Chondrocyte (in vitro differentiated cells): ENCODE measurements around the gene HIP1. TPM values are rescaled to one million over a fixed set of nuclear protein-coding genes. Genes with fewer than 3 reads are reported as not detected.

ENCODE experiments used
- DNase-seq: peaks from one replicate; pipeline ENCODE4 v3.0.0; 2021; ENCODE audit warnings: mixed read lengths, low spot score
- H3K27ac Mint-ChIP-seq: one replicate; pipeline ENCODE4 v1.8.0; 2021; ENCODE audit warnings: mild to moderate bottlenecking, moderate library complexity, mixed read lengths; ENCODE audit not compliant: unreplicated experiment
- H3K27me3 Mint-ChIP-seq: 2 replicates; pipeline ENCODE4 v1.8.0; 2021; ENCODE audit warnings: low read depth, mixed read lengths
- H3K36me3 Mint-ChIP-seq: 2 replicates; pipeline ENCODE4 v1.8.0; 2021; ENCODE audit warnings: low read depth, mixed read lengths
- H3K4me1 Mint-ChIP-seq: 2 replicates; pipeline ENCODE4 v1.8.0; 2021; ENCODE audit warnings: low read depth, mild to moderate bottlenecking, mixed read lengths
- H3K4me3 Mint-ChIP-seq: one replicate; pipeline ENCODE4 v1.8.0; 2021; ENCODE audit warnings: mild to moderate bottlenecking, moderate library complexity, mixed read lengths; ENCODE audit not compliant: unreplicated experiment
- H3K9me3 Mint-ChIP-seq: 2 replicates; pipeline ENCODE4 v1.8.0; 2021; ENCODE audit warnings: low read depth, mixed read lengths
- total RNA-seq: library from RNA; stranded (reverse); gene quantifications from 3 replicates; pipeline ENCODE4 v1.2.1, GENCODE V29; 2021
- TF ChIP-seq, protein P1 (sequence below): fragments of 200-600 bp; sonication (generic); IDR thresholded peaks from 2 replicates; pipeline ENCODE4 v1.5.0; 2021; ENCODE audit warnings: antibody characterized with exemption, mild to moderate bottlenecking, moderate library complexity

HIP1 gene
- total RNA-seq, 1 donor from 2014 or later = 46.6 TPM

GRCh38 chr7:75646571-75647102 lies 92.1 kb downstream of the HIP1 start:
- DNase-seq = no peak
- no peaks in the 10 kb centered on the region for H3K27me3 Mint-ChIP-seq
- H3K27ac Mint-ChIP-seq = no peak overlapping the region
- H3K9me3 Mint-ChIP-seq = peaks cover 3% of the 10 kb centered on the region
- H3K4me1 Mint-ChIP-seq = peaks cover 22% of the 10 kb centered on the region
- TF ChIP-seq, protein P1, sequence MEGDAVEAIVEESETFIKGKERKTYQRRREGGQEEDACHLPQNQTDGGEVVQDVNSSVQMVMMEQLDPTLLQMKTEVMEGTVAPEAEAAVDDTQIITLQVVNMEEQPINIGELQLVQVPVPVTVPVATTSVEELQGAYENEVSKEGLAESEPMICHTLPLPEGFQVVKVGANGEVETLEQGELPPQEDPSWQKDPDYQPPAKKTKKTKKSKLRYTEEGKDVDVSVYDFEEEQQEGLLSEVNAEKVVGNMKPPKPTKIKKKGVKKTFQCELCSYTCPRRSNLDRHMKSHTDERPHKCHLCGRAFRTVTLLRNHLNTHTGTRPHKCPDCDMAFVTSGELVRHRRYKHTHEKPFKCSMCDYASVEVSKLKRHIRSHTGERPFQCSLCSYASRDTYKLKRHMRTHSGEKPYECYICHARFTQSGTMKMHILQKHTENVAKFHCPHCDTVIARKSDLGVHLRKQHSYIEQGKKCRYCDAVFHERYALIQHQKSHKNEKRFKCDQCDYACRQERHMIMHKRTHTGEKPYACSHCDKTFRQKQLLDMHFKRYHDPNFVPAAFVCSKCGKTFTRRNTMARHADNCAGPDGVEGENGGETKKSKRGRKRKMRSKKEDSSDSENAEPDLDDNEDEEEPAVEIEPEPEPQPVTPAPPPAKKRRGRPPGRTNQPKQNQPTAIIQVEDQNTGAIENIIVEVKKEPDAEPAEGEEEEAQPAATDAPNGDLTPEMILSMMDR = no peak
- peaks cover 2% of the 10 kb centered on the region for H3K36me3 Mint-ChIP-seq
- no peak overlapping the region for H3K4me3 Mint-ChIP-seq

DNA sequence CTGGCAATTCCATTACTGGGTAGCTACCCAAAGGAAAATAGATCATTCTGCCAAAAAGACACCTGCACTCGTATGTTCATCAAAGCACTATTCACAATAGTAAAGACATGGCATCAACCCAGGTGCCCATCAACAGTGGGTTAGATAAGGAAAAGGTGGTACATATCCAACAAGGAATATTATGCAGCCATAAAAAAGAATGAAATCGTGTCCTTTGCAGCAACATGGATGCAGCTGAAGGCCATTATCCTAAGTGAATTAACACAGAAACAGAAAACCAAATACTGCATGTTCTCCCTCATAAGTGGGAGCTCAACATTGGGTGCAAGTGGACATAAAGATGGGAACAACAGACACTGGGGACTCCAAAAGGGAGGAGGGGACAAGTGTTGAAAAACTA lies 93.2 kb downstream of the HIP1 start:
- Mint-ChIP-seq H3K36me3 (peaks cover 2% of the 10 kb centered on the region), H3K4me3 (no peak overlapping the region), H3K27me3 (no peaks in the 10 kb centered on the region), H3K27ac (no peak overlapping the region), H3K4me1 (peaks cover 15% of the 10 kb centered on the region), H3K9me3 (peaks cover 3% of the 10 kb centered on the region)
- DNase-seq = no peak
- TF ChIP-seq, protein P1 = no peak

DNA sequence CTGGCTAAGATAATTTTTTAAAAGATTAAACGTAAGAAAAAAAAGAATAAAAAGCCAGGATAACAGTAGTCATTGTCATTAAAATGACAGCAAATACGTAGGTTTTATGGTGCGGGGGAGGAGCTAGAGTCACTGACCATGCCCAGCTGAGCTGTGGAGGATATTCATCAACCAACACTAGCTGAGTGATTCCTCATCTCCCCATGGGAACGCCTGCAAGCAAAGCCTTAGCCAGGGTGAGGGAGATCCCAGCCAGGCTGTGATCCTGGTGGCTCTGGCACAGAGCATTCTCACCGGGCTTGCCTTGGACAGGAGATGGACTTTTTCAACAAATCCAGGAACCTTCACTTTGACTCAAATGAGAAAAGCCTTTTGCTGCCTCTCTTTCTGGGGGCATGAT lies 94.2 kb downstream of the HIP1 start:
- TF ChIP-seq, protein P1 = no peak
- no peak overlapping the region for H3K4me3 Mint-ChIP-seq
- H3K4me1 Mint-ChIP-seq = peaks cover 11% of the 10 kb centered on the region
- no peaks in the 10 kb centered on the region for H3K27me3 Mint-ChIP-seq
- peaks cover 3% of the 10 kb centered on the region for H3K9me3 Mint-ChIP-seq
- H3K36me3 Mint-ChIP-seq = peaks cover 2% of the 10 kb centered on the region
- DNase-seq = no peak
- no peak overlapping the region for H3K27ac Mint-ChIP-seq

DNA sequence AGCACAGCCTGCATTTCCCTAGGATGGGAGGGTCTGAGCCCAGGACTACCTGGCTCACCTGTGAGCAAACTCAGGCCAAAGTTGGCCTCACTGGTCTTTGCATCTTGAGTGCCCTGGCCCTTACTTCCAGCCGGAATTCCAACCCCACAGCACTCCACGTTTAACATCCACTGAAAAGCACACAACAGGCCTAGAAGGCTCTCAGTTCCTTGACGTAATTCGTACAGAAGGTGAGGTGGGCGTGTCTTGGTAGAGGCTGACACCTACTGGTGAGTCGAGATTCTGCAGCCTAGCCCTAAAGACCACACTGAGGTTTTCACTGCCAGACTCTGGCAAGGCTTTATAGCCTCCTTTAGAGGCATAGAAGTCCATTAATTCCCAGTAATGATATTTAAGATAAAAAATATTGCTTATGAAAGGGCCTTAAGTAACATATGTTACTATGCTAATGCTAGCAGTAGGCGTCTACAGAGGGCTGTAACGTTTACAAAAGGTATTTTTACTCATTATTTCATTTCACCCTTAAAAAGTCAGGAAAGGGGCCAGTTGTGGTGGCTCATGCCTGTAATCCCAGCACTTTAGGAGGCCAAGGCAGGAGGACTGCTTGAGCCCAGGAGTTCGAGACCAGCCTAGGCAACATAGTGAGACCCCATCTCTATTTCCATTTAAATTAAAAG lies 95.8 kb downstream of the HIP1 start:
- TF ChIP-seq, protein P1 = peak; percentile 78
- peaks cover 16% of the 10 kb centered on the region for H3K4me1 Mint-ChIP-seq
- no peaks in the 10 kb centered on the region for H3K27me3 Mint-ChIP-seq
- peaks cover 3% of the 10 kb centered on the region for H3K9me3 Mint-ChIP-seq
- H3K4me3 Mint-ChIP-seq = no peak overlapping the region
- H3K36me3 Mint-ChIP-seq = peaks cover 2% of the 10 kb centered on the region
- no peak overlapping the region for H3K27ac Mint-ChIP-seq
- no peak for DNase-seq

- Mint-ChIP-seq H3K27me3 (no peaks in the 10 kb centered on the region), H3K36me3 (peaks cover 2% of the 10 kb centered on the region), H3K4me3 (peak overlapping the region; percentile 80), H3K27ac (peak overlapping the region; percentile 9), H3K4me1 (peaks cover 36% of the 10 kb centered on the region), H3K9me3 (peaks cover 3% of the 10 kb centered on the region)
- TF ChIP-seq, protein P1 = no peak
- no peak for DNase-seq
Measured at GRCh38 chr7:75640201-75640600, 98.5 kb downstream of the HIP1 start.
